HG03565 (cell line): Measurements from ENCODE around the gene IFRD1.

ENCODE experiments used
- ATAC-seq: cut with Tn5 transposase; IDR thresholded peaks from one replicate; pipeline ENCODE4 v1.9.1; 2021; ENCODE audit warnings: mild to moderate bottlenecking, moderate library complexity; ENCODE audit not compliant: unreplicated experiment

IFRD1 gene

GRCh38 chr7:112449902-112450806 lies at the start of gene IFRD1:
IFRD1 (plus strand) TSS chr7:112450460; CDS start chr7:112450689, 229 bp downstream.
- ATAC-seq: peak; percentile 66

- no peak for ATAC-seq
Observed at GRCh38 chr7:112404321-112404720, 45.9 kb upstream of the IFRD1 start.

DNA sequence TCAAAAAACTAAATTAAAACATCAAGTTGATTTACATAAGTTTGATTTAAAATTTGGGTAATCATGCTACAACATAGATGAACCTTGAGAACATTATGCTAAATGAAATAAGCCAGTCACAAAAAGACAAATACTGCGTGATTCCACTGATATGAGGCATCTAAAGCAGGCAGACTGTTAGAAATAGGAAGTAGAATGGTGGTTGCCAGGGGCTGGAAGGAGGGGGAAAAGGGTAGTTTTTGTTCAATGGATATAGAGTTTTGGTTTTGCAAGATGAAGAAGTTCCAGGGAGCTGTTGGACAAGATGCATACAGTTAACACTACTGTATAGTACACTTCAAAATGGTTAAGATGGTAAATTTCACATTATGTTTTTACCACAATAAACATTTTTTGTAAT lies 45.0 kb upstream of the IFRD1 start:
- ATAC-seq: no peak

GRCh38 chr7:112407261-112407660 lies 43.0 kb upstream of the IFRD1 start:
- no peak for ATAC-seq

GRCh38 chr7:112410092-112410491 lies 40.2 kb upstream of the IFRD1 start:
- no peak for ATAC-seq

DNA sequence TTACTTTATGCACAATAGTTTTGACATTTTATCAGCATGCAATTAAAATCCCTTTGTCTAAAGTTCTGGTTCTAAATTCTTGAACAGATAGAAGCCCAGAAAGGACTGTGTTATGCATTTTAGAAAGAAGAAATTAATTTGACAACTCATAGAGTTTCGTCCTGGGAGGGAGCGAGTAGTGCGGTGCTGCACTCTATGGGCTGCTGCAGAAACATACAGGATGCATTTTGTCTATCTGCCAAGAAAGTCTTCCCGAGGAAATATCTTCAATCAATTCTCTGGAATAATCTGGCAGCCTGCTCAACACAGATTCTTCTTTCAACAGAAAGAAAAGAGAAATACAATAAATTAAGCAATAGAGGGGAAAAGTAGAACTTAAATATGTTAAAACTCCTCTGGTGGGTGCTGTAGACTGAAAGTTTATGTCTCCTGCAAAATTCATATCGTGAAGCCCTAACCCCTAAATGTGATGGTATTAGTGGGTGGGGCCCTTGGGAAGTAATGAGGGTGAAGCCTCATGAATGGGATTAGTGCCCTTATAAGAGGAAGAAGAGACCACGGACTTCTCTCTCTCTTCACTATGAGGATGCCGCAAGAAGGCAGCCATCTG lies 39.0 kb upstream of the IFRD1 start:
- no peak for ATAC-seq

DNA sequence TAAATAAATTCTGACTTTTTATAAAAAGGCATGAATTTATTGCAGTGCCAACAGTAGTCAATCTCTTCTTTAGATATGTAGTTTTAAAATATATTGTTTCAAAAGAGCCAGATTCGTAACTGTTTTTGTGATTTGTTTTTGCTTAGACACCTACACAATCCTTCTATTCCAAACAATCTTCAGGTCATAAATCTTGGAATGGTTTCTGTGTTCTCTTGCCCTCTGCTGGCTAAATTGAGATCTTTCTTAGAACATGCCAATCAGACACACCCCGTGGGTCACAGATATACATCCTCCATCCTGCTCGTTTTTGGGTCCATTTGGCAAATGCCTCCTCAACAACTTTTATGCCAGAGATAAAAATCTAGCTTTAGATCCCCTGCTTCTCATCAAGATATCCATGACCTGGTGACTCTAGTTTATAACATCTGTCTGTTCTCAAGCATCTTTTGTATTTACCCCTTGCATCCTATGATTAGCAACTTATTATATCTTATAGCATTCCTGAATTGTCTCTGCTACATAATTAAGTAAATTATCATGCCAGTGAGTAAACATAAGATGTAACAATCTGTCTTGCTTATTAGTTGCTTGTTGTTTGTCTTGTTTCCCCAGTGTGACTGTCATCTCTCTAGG lies 35.3 kb upstream of the IFRD1 start:
- no peak for ATAC-seq

DNA sequence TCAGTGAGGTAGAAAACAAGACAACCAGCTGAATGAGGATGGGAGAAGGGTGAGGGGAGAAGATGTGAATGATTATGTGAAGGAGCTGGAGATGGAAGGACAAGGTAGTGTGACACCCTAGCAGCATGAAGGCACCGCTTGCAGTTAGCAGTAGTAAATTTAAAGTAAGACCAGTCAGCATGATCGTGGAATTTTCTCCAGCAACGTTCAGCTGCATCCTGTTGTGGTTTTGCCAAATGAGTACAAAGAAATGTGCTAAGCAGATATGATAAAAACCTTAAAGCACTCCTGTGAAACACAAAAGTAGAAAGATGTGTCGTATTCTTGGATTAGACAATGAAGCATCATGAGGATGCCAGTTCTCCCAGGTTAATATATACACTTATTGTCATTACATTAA lies 34.1 kb upstream of the IFRD1 start:
- ATAC-seq: no peak

GRCh38 chr7:112419543-112420130 lies 30.6 kb upstream of the IFRD1 start:
- no peak for ATAC-seq

- ATAC-seq: no peak
Observed at GRCh38 chr7:112420236-112420861, 29.9 kb upstream of the IFRD1 start.

DNA sequence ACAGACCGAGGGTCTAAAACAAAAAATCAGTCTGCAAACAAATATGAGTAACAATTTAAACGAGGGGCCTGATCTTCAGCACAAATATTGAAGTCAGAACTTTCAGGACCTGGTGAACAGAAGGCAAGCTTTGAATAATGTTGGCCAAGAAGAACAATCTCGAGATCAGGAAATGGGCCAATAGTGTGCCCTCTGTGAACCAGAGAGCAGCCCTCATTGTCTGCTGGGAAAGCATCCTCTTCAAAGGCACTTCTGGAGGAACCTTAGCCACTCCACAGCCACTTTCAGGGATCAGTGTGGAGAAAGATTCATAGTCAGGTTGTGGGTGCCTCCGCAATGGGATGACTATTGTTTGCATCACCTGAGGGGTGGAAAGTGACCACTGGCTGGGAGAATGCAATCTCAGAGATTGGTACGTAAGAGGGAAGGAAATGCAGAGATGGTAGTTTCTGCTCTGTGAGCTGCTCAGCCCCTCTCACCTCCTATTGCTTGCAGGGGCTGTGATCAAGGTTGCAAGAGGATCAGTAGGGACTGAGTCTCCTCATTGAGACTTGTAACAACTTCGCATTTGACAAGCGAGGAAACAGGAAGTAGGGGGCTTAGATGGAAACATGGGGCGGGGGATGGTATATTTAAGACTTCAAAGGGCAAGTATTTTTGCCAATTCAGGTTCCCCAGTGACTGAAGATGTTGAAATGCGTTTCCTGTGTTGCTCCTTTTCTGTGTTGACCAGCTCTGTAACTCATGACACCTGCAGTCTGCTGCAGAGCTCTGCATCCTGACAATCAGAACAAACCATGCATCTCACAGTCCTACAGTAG lies 28.4 kb upstream of the IFRD1 start:
- ATAC-seq: no peak

DNA sequence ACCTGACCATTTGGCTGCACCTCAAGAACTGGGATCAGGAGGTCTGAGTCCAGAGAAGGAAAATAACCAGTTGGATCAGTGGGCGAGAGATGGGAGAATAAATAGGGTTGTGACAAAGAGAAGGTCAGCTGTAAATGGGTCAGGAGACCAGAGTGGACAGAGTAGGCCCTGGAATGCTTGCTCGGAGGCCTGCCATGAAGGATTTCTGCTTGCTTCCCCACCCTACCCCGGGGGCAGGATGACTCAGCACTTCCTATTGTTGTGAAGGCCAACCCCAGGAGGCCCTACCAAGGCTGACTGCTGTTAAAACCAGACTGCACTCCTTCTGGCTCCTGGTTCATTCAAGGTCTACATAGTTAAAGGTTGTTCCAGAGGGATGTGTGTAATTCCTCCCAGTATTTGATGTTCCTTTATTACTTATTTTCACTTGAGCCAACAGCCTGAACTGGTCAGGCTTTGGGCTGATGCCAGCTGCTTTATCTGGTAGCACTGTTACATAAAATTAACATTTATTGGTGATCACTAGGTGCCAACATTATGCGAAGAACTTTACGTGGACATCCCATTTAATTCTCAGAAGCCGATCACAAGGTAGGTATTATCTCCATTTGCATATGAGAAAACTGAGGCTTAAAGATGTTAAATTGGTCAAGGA lies 27.3 kb upstream of the IFRD1 start:
- ATAC-seq: no peak

- no peak for ATAC-seq
Observed at GRCh38 chr7:112423987-112424386, 26.3 kb upstream of the IFRD1 start.

- no peak for ATAC-seq
Observed at GRCh38 chr7:112427984-112428383, 22.3 kb upstream of the IFRD1 start.

DNA sequence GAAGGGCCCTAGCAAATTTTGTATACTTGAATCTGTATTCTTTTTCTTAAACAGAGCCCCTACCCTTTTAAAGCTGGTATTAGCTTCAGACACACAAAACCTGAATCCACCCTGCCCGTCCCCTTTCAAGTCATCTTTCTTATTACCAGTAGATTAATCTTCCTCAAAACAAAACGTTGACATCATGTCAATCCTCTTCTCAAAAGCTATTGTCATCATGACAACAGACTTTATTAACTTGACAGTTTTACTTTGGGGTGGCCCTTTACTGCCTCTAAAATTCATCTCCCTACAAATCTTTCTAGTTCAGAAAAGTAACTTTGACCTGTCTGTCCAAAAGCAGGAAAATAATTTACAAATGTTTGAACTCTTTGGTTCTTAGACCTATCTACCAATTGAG lies 21.5 kb upstream of the IFRD1 start:
- ATAC-seq: no peak

DNA sequence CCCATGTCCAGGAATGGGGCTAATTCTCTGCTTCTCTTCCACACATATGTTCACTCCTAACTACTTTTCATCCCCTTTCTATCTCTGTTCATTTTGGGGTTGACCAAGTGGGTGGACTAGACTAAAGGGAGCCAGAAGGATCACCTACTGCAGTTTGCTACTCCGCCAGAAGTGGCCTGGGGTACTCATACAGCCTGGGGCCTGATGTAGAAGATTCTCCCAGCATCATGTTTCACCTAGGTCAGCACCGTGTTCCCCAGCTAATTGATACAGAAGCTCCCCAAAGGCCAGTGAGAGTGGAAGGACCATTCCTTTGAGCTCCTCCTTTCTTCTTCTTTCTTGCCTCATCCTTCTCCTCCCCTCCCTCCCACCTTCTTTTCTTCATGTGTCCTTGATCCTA lies 19.6 kb upstream of the IFRD1 start:
- ATAC-seq: no peak

- ATAC-seq: no peak
Observed at GRCh38 chr7:112431803-112432202, 18.5 kb upstream of the IFRD1 start.

- ATAC-seq: no peak
Observed at GRCh38 chr7:112433289-112433688, 17.0 kb upstream of the IFRD1 start.

- ATAC-seq: no peak
Observed at GRCh38 chr7:112437072-112437471, 13.2 kb upstream of the IFRD1 start.

- no peak for ATAC-seq
Observed at GRCh38 chr7:112439476-112439875, 10.8 kb upstream of the IFRD1 start.
